GM10266 (cell line): ENCODE results near the gene MET.

ENCODE experiments used
- DNase-seq: peaks from one replicate; pipeline ENCODE4 v3.0.0; 2012; ENCODE audit errors: extremely low spot score
- TF ChIP-seq, protein P1 (sequence below): IDR thresholded peaks from 2 replicates; pipeline ENCODE4 v1.5.1; 2012; ENCODE audit warnings: mild to moderate bottlenecking, low read depth; ENCODE audit not compliant: control insufficient read depth, insufficient read depth; ENCODE audit errors: missing control alignments

Gene MET

DNA sequence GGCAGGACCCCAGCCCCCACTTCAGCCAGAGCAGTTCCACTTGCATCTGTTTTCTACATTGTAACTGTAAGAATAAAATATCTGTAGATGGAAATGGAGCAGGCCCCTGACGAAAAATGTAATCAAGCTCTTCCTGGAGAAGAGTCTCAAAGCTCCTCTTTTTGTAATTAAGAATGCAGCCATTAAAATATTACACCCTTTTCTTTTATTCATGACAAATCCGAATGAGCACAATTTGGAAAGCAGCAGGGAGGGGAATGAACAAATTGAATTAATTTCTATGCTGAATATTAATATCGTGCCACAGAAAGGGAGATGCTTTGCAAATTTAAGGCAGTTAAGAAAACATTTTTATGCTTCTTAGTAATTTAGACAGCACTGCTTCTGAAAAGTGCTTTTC, 165.6 kb downstream of the MET start:
- TF ChIP-seq, protein P1, sequence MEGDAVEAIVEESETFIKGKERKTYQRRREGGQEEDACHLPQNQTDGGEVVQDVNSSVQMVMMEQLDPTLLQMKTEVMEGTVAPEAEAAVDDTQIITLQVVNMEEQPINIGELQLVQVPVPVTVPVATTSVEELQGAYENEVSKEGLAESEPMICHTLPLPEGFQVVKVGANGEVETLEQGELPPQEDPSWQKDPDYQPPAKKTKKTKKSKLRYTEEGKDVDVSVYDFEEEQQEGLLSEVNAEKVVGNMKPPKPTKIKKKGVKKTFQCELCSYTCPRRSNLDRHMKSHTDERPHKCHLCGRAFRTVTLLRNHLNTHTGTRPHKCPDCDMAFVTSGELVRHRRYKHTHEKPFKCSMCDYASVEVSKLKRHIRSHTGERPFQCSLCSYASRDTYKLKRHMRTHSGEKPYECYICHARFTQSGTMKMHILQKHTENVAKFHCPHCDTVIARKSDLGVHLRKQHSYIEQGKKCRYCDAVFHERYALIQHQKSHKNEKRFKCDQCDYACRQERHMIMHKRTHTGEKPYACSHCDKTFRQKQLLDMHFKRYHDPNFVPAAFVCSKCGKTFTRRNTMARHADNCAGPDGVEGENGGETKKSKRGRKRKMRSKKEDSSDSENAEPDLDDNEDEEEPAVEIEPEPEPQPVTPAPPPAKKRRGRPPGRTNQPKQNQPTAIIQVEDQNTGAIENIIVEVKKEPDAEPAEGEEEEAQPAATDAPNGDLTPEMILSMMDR: no peak
- DNase-seq: no peak

DNA sequence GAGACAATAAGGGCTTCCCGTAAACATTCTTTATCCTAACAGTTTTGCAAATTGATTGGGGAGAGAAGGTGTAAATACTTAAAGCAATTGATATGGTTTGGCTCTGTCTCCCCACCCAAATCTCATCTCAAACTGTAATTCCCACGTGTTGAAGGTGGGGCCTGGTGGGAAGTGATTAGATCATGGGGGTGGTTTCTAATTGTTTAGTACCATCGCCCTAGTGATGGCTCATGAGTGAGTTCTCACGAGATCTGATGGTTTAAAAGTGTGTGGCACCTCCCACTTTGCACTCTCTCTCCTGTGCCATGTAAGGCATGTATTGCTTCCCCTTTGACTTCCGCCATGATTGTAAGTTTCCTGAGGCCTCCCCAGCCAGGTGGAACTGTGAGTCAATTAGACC, 168.3 kb downstream of the MET start:
- TF ChIP-seq, protein P1: no peak
- DNase-seq: no peak

DNA sequence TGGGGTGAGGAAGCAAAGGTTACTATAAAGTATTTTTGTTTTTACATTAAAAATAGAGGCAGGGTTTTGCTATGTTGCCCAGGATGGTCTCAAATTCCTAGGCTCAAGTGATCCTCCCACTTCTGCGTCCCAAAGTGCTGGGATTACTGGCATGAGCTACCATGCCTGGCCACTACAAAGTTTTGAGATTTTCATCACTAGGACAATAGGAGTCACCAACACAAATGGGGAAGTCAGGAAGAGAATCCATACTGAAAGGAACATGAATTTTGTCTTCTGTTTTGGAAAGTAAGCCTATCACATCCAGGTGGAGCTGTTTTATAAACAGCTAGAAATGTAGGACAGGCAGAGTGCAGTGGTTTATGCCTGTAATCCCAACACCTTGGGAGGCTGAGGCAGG, 170.4 kb downstream of the MET start:
- TF ChIP-seq, protein P1: no peak
- DNase-seq: no peak

DNA sequence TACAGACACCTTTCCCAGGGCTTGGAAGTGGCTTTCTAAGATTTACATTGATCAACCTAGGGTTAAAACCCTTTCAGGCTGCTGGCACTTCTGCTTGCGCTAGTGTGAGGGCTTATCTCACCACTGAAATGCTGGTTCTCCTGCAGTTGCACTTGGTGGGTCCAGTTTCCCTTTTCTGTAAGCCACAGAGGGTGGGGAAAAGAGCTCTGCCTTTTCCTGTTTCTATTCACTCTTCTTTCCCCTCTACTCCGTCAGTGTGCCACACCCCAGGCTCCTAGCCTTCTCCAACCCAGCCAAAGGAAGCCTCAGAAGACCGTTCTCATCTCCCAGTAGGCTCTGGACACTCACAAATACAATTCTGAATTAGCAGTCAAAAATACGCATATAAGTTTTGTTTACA, 171.4 kb downstream of the MET start:
- TF ChIP-seq, protein P1: no peak

More for the DNA sequence above, 171.4 kb downstream of the MET start:
- DNase-seq: no peak
